AG04450 (cell line): ENCODE data around the gene COL20A1. TPM values are rescaled to one million over a fixed set of nuclear protein-coding genes. Genes with fewer than 3 reads are reported as not detected.

Experiments used
- CTCF ChIA-PET: fragments of 300-600, 350-600 bp; formaldehyde crosslinking; extraction: SDS; loops from one replicate; lab custom pipeline; 2022; ENCODE audit warnings: antibody characterized with exemption, inconsistent platforms; lab: Charles Lee
- POLR2A ChIA-PET: fragments of 350-600 bp; formaldehyde crosslinking; extraction: SDS; loops from one replicate; lab custom pipeline; 2021; ENCODE audit warnings: antibody characterized with exemption, inconsistent platforms; lab: Yijun Ruan, JAX
- DNase-seq: peaks from one replicate; pipeline ENCODE4 v3.0.0-alpha.2; 2011; ENCODE audit warnings: low read depth, low spot score
- H3K27ac ChIP-seq: one replicate; pipeline ENCODE4 v1.5.1; 2012; ENCODE audit warnings: low read depth, low read length, control low read depth
- H3K27me3 ChIP-seq: one replicate; pipeline ENCODE4 v1.6.0; 2012; ENCODE audit warnings: low read length; ENCODE audit not compliant: control insufficient read depth, insufficient read depth
- H3K4me3 ChIP-seq: 2 replicates; pipeline ENCODE4 v1.5.1; 2011; ENCODE audit warnings: mild to moderate bottlenecking, low read depth, low read length, control low read depth
- H3K9me3 ChIP-seq: 2 replicates; pipeline ENCODE4 v1.5.1; 2012; ENCODE audit warnings: low read length; ENCODE audit not compliant: control insufficient read depth, insufficient read depth
- CTCF ChIP-seq: IDR thresholded peaks from 2 replicates; pipeline ENCODE4 v1.5.1; 2011; ENCODE audit warnings: low read depth, low read length, control low read depth, inconsistent platforms
- polyA plus RNA-seq: library from polyadenylated mRNA; depleted of rRNA; stranded (reverse); fragments of >200 nt; gene quantifications from 2 replicates; pipeline ENCODE4 v1.2.3, GENCODE V29; 2011

Gene COL20A1
- polyA plus RNA-seq, 1 experiment, result not detected

GRCh38 chr20:63318391-63319163, 25.6 kb downstream of the COL20A1 start:
- TF ChIP-seq CTCF, result no peak
- ChIA-PET CTCF (no interaction called here), POLR2A (no interaction called here)

GRCh38 chr20:63319164-63320040, 26.4 kb downstream of the COL20A1 start:
- no peak overlapping the region for H3K4me3 ChIP-seq
- peaks cover 41% of the 10 kb centered on the region for H3K27me3 ChIP-seq
- no peak for TF ChIP-seq CTCF
- no peak for DNase-seq
- H3K9me3 ChIP-seq, result no peaks in the 10 kb centered on the region
- POLR2A ChIA-PET, result no interaction called here
- CTCF ChIA-PET, result no interaction called here
- H3K27ac ChIP-seq, result no peak overlapping the region

More at GRCh38 chr20:63318391-63319163, 25.6 kb downstream of the COL20A1 start:
- no peak overlapping the region for H3K4me3 ChIP-seq
- peaks cover 34% of the 10 kb centered on the region for H3K27me3 ChIP-seq
- H3K9me3 ChIP-seq, result no peaks in the 10 kb centered on the region
- DNase-seq, result no peak
- H3K27ac ChIP-seq, result no peak overlapping the region

GRCh38 chr20:63320041-63320511, 27.1 kb downstream of the COL20A1 start:
- Histone ChIP-seq H3K27ac (no peak overlapping the region), H3K27me3 (peaks cover 46% of the 10 kb centered on the region), H3K4me3 (no peak overlapping the region), H3K9me3 (no peaks in the 10 kb centered on the region)
- POLR2A ChIA-PET, result no interaction called here
- DNase-seq, result no peak
- CTCF ChIA-PET, result no interaction called here
- TF ChIP-seq CTCF, result no peak

GRCh38 chr20:63320616-63321147, 27.7 kb downstream of the COL20A1 start:
- POLR2A ChIA-PET, result no interaction called here
- no peak overlapping the region for H3K4me3 ChIP-seq
- no peaks in the 10 kb centered on the region; the same call in 1 of the 2 replicates for H3K9me3 ChIP-seq
- CTCF ChIA-PET, result interaction anchor here (1.2 kb wide), 1 partner anchor 97 kb away, joined by 8 read pairs; no protein-coding TSS in a partner anchor
- H3K27me3 ChIP-seq, result peaks cover 47% of the 10 kb centered on the region
- TF ChIP-seq CTCF, result no peak
- no peak overlapping the region for H3K27ac ChIP-seq
- no peak for DNase-seq
